H9 (cell line): ENCODE measurements around the gene IMPA2. TPM values are rescaled to one million over a fixed set of nuclear protein-coding genes. Genes with fewer than 3 reads are reported as not detected.

ENCODE experiments used
- DNase-seq: peaks from one replicate; pipeline ENCODE4 v3.0.0-alpha.2; 2017
- H2AFZ ChIP-seq: one replicate; pipeline ENCODE4 v1.6.1; 2013; ENCODE audit warnings: mild to moderate bottlenecking, low read length, control low read depth, moderate library complexity
- H2AK5ac ChIP-seq: 2 replicates; pipeline ENCODE4 v1.6.1; 2013; ENCODE audit warnings: low read length, control low read depth, mixed read lengths; ENCODE audit not compliant: insufficient read length
- H2BK120ac ChIP-seq: one replicate; pipeline ENCODE4 v1.6.1; 2013; ENCODE audit warnings: low read depth, mild to moderate bottlenecking, low read length, control low read depth, inconsistent platforms; ENCODE audit not compliant: poor library complexity, severe bottlenecking
- H2BK12ac ChIP-seq: 2 replicates; pipeline ENCODE4 v1.6.1; 2013; ENCODE audit warnings: low read length, control low read depth, mixed read lengths, low read depth; ENCODE audit not compliant: insufficient read length
- H2BK15ac ChIP-seq: 2 replicates; pipeline ENCODE4 v1.6.1; 2013; ENCODE audit warnings: low read depth, low read length, control low read depth
- H2BK20ac ChIP-seq: one replicate; pipeline ENCODE4 v1.6.1; 2013; ENCODE audit warnings: low read depth, mild to moderate bottlenecking, low read length, control low read depth, inconsistent platforms; ENCODE audit not compliant: poor library complexity, severe bottlenecking
- H2BK5ac ChIP-seq: 2 replicates; pipeline ENCODE4 v1.6.1; 2013; ENCODE audit warnings: low read length, control low read depth, mixed read lengths; ENCODE audit not compliant: insufficient read length
- H3K14ac ChIP-seq: 2 replicates; pipeline ENCODE4 v1.6.1; 2013; ENCODE audit warnings: low read length, control low read depth; ENCODE audit not compliant: insufficient read depth
- H3K18ac ChIP-seq: 2 replicates; pipeline ENCODE4 v1.6.1; 2013; ENCODE audit warnings: low read depth, mild to moderate bottlenecking, mixed read lengths, low read length, control low read depth; ENCODE audit not compliant: insufficient read length
- H3K23ac ChIP-seq: 2 replicates; pipeline ENCODE4 v1.6.1; 2013; ENCODE audit warnings: low read length, control low read depth, mixed read lengths, low read depth; ENCODE audit not compliant: insufficient read length
- H3K23me2 ChIP-seq: 2 replicates; pipeline ENCODE4 v1.6.1; 2013; ENCODE audit warnings: low read depth, mild to moderate bottlenecking, mixed read lengths, low read length, control low read depth; ENCODE audit not compliant: insufficient read length, poor library complexity, severe bottlenecking
- H3K27ac ChIP-seq: 2 replicates; pipeline ENCODE4 v1.5.1; 2013; ENCODE audit warnings: low read length, control low read depth, mixed read lengths, low read depth; ENCODE audit not compliant: insufficient read length
- H3K27me3 ChIP-seq: 2 replicates; pipeline ENCODE4 v1.6.1; 2013; ENCODE audit warnings: low read length, control low read depth, inconsistent platforms; ENCODE audit not compliant: insufficient read depth
- H3K4ac ChIP-seq: 2 replicates; pipeline ENCODE4 v1.6.1; 2013; ENCODE audit warnings: low read depth, mild to moderate bottlenecking, control low read depth, inconsistent platforms, low read length, moderate library complexity
- H3K4me1 ChIP-seq: 2 replicates; pipeline ENCODE4 v1.6.1; 2013; ENCODE audit warnings: low read length, control low read depth, inconsistent platforms; ENCODE audit not compliant: insufficient read depth
- H3K4me2 ChIP-seq: 2 replicates; pipeline ENCODE4 v1.6.1; 2013; ENCODE audit warnings: low read length, control low read depth, mixed read lengths; ENCODE audit not compliant: insufficient read length, insufficient read depth
- H3K56ac ChIP-seq: 2 replicates; pipeline ENCODE4 v1.6.1; 2013; ENCODE audit warnings: low read depth, mild to moderate bottlenecking, mixed read lengths, low read length, control low read depth; ENCODE audit not compliant: insufficient read length
- H3K79me1 ChIP-seq: 2 replicates; pipeline ENCODE4 v1.6.1; 2013; ENCODE audit warnings: low read depth, mild to moderate bottlenecking, moderate library complexity, low read length, control low read depth, inconsistent platforms; ENCODE audit not compliant: insufficient read depth, poor library complexity, severe bottlenecking
- H3K79me2 ChIP-seq: 2 replicates; pipeline ENCODE4 v1.6.1; 2013; ENCODE audit warnings: low read length, control low read depth, inconsistent platforms; ENCODE audit not compliant: insufficient read depth
- H3K9ac ChIP-seq: 2 replicates; pipeline ENCODE4 v1.6.1; 2013; ENCODE audit warnings: low read length, control low read depth, mixed read lengths; ENCODE audit not compliant: insufficient read length; ENCODE audit errors: extremely low read depth
- H3K9me3 ChIP-seq: one replicate; pipeline ENCODE4 v1.6.1; 2013; ENCODE audit warnings: low read depth, low read length, inconsistent platforms; ENCODE audit not compliant: control insufficient read depth
- H3T11ph ChIP-seq: one replicate; pipeline ENCODE4 v1.6.1; 2013; ENCODE audit warnings: mild to moderate bottlenecking, low read length, control low read depth, inconsistent platforms
- H4K20me1 ChIP-seq: one replicate; pipeline ENCODE4 v1.6.1; 2013; ENCODE audit not compliant: control insufficient read depth, insufficient read length, insufficient read depth
- H4K5ac ChIP-seq: 2 replicates; pipeline ENCODE4 v1.6.1; 2013; ENCODE audit warnings: low read depth, mild to moderate bottlenecking, mixed read lengths, low read length, control low read depth; ENCODE audit not compliant: insufficient read length
- H4K8ac ChIP-seq: replicated peaks from 2 replicates; pipeline ENCODE4 v1.6.1; 2013; ENCODE audit warnings: low read length, control low read depth, mixed read lengths, low read depth; ENCODE audit not compliant: insufficient read length
- H4K91ac ChIP-seq: 2 replicates; pipeline ENCODE4 v1.6.1; 2013; ENCODE audit warnings: low read depth, mild to moderate bottlenecking, moderate library complexity, mixed read lengths, low read length, control low read depth; ENCODE audit not compliant: insufficient read length
- H3K27ac Mint-ChIP-seq, 3 experiments: 2 replicates in 2 of 3; 3 replicates in 1 of 3; pipeline ENCODE4 v1.8.0; 2020 to 2021; ENCODE audit warnings: mixed read lengths in 3 of 3, mild to moderate bottlenecking in 1 of 3, moderate library complexity in 1 of 3
- H3K27me3 Mint-ChIP-seq: 2 replicates; pipeline ENCODE4 v1.8.0; 2021; ENCODE audit warnings: low read depth, mild to moderate bottlenecking, moderate library complexity, mixed read lengths
- H3K36me3 Mint-ChIP-seq, 3 experiments: 2 replicates in 2 of 3; 3 replicates in 1 of 3; pipeline ENCODE4 v1.8.0; 2020 to 2021; ENCODE audit warnings: low read depth in 3 of 3, mixed read lengths in 3 of 3; ENCODE audit not compliant: insufficient read depth in 1 of 3
- H3K4me1 Mint-ChIP-seq, 2 experiments: 2 replicates each; pipeline ENCODE4 v1.8.0; 2020; ENCODE audit warnings: mixed read lengths in 2 of 2
- H3K4me3 Mint-ChIP-seq, 2 experiments: 2 replicates in 1 of 2; 3 replicates in 1 of 2; pipeline ENCODE4 v1.8.0; 2020 to 2021; ENCODE audit warnings: mild to moderate bottlenecking in 2 of 2, mixed read lengths in 2 of 2, moderate library complexity in 1 of 2
- H3K9me3 Mint-ChIP-seq, 2 experiments: 2 replicates in 1 of 2; 3 replicates in 1 of 2; pipeline ENCODE4 v1.8.0; 2020; ENCODE audit warnings: mild to moderate bottlenecking in 2 of 2, mixed read lengths in 2 of 2, moderate library complexity in 1 of 2
- WGBS: extraction: QIAGEN DNeasy Blood & Tissue Kit; methylation state at CpG from one replicate; pipeline ENCODE4 v1.1.7; 2013; ENCODE audit warnings: missing lambda C conversion rate, low lambda C conversion rate, mixed read lengths; ENCODE audit not compliant: insufficient read length; ENCODE audit errors: extremely low coverage; 5-methylcytosine and 5-hydroxymethylcytosine counted together
- total RNA-seq: library from RNA; stranded (reverse); gene quantifications from 2 replicates; pipeline ENCODE4 v1.2.1, GENCODE V29; 2021
- TF ChIP-seq, protein P1 (sequence below): fragments of 200-600 bp; sonication (generic); conservative IDR thresholded peaks from 3 replicates; pipeline ENCODE4 v1.8.0; 2021; ENCODE audit warnings: antibody characterized with exemption, mild to moderate bottlenecking

The IMPA2 gene
- total RNA-seq, 1 experiment from 2014 or later, result 73.8 TPM

DNA sequence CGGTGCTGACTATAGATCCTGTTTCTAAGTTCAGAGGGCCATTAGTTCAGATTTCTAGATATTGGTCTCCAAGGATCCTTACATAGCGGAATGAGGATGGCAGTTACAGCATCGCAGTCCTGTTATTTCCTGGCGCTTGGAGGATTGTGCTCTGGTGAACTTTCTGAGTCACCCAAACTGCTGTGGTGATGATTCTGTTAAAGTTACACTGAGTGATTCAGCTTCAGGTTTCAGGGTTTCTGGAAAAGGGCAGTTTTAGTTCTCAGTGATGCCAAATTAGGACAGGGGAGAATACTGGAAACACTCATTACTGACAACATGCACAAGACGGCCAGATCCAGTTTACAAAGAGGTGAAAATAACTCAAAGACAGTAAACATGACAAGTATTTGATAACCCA, 60.3 kb downstream of the IMPA2 start:
- no CpG with 5 or more reads among the region's 5 CpGs for WGBS
- Histone ChIP-seq H3K14ac (no peak overlapping the region), H3T11ph (no peak overlapping the region), H3K79me1 (no peaks in the 10 kb centered on the region), H3K56ac (no peak overlapping the region), H4K8ac (no peak overlapping the region), H4K91ac (no peak overlapping the region), H3K9ac (no peak overlapping the region), H2BK120ac (no peak overlapping the region), H2BK15ac (no peak overlapping the region), H3K9me3 (no peaks in the 10 kb centered on the region), H3K23me2 (peaks cover 9% of the 10 kb centered on the region), H4K20me1 (no peaks in the 10 kb centered on the region), H2BK20ac (no peak overlapping the region), H3K4ac (no peak overlapping the region), H3K4me1 (no peaks in the 10 kb centered on the region), H4K5ac (no peak overlapping the region), H3K27me3 (peaks cover 7% of the 10 kb centered on the region; the same call in 1 of the 2 replicates), H3K27ac (no peak overlapping the region), H3K23ac (no peak overlapping the region), H2AK5ac (no peak overlapping the region), H2AFZ (no peak overlapping the region), H2BK5ac (no peak overlapping the region), H2BK12ac (no peak overlapping the region), H3K79me2 (no peaks in the 10 kb centered on the region), H3K4me2 (no peak overlapping the region), H3K18ac (no peak overlapping the region)
- Mint-ChIP-seq H3K4me1 (no peaks in the 10 kb centered on the region), H3K36me3 (no peaks in the 10 kb centered on the region), H3K27me3 (peaks cover 22% of the 10 kb centered on the region), H3K27ac (no peak overlapping the region), H3K4me3 (no peak overlapping the region), H3K9me3 (no peaks in the 10 kb centered on the region; a peak in 1 of 5 replicates)
- DNase-seq, result no peak
- TF ChIP-seq, protein P1, sequence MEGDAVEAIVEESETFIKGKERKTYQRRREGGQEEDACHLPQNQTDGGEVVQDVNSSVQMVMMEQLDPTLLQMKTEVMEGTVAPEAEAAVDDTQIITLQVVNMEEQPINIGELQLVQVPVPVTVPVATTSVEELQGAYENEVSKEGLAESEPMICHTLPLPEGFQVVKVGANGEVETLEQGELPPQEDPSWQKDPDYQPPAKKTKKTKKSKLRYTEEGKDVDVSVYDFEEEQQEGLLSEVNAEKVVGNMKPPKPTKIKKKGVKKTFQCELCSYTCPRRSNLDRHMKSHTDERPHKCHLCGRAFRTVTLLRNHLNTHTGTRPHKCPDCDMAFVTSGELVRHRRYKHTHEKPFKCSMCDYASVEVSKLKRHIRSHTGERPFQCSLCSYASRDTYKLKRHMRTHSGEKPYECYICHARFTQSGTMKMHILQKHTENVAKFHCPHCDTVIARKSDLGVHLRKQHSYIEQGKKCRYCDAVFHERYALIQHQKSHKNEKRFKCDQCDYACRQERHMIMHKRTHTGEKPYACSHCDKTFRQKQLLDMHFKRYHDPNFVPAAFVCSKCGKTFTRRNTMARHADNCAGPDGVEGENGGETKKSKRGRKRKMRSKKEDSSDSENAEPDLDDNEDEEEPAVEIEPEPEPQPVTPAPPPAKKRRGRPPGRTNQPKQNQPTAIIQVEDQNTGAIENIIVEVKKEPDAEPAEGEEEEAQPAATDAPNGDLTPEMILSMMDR, result no peak
